ENCODE results near the gene INTS15. TPM values are rescaled to one million over a fixed set of nuclear protein-coding genes. Genes with fewer than 3 reads are reported as not detected.
"Not testable (repeated sequence)": the region's sequence is repeated elsewhere in the genome, so short reads cannot be mapped to it uniquely, and the experiment has no call there.

Gene INTS15
- total RNA-seq, 2 donors from 2014 or later, result 34.4 to 38.0 TPM

- no peaks in the 10 kb centered on the region for H3K27me3 Mint-ChIP-seq (ENCODE audit: insufficient read depth)
- H3K9me3 Mint-ChIP-seq, result no peaks in the 10 kb centered on the region
- H3K9me3 ChIP-seq (ENCODE audit: control insufficient read depth, low read length), result no peaks in the 10 kb centered on the region
- 88 to 92% methylated on average over 7 to 11 of the region's 11 CpGs for WGBS, 2 experiments (ENCODE audit: insufficient coverage in 1 of 2, insufficient read length in 1 of 2)
- H3K27me3 ChIP-seq (ENCODE audit: control insufficient read depth, insufficient read depth, low read length, poor library complexity, severe bottlenecking), result no peaks in the 10 kb centered on the region
- no peak overlapping the region for H3K4me3 ChIP-seq (ENCODE audit: low read length)
- peaks cover 3% of the 10 kb centered on the region for H3K4me1 Mint-ChIP-seq
- DNase-seq, result no peak
- no peaks in the 10 kb centered on the region for H3K4me1 ChIP-seq (ENCODE audit: control insufficient read depth, insufficient read depth, low read length)
- H3K36me3 Mint-ChIP-seq (ENCODE audit: low read depth), result peaks cover 2% of the 10 kb centered on the region
- no peak overlapping the region for H3K9ac ChIP-seq (ENCODE audit: extremely low read depth, low read length, poor library complexity, severe bottlenecking)
- no peak overlapping the region for H3K4me3 Mint-ChIP-seq
- no peak overlapping the region for H3K27ac ChIP-seq (ENCODE audit: low read depth, low read length)
- peak overlapping the region; percentile 52 for H3K27ac Mint-ChIP-seq
- no peak for TF ChIP-seq CTCF (conservative IDR thresholded peaks at IDR 0.05)
- H3K36me3 ChIP-seq (ENCODE audit: control insufficient read depth, insufficient read depth, low read length), result no peaks in the 10 kb centered on the region
These were observed 40.4 kb downstream of the INTS15 start for GRCh38 chr7:6630007-6630849.

GRCh38 chr7:6631605-6632004, 41.8 kb downstream of the INTS15 start:
- Histone ChIP-seq H3K4me3 (ENCODE audit: low read length) (no peak overlapping the region), H3K36me3 (ENCODE audit: control insufficient read depth, insufficient read depth, low read length) (no peaks in the 10 kb centered on the region), H3K27ac (ENCODE audit: low read depth, low read length) (no peak overlapping the region), H3K27me3 (ENCODE audit: control insufficient read depth, insufficient read depth, low read length, poor library complexity, severe bottlenecking) (no peaks in the 10 kb centered on the region), H3K9ac (ENCODE audit: extremely low read depth, low read length, poor library complexity, severe bottlenecking) (no peak overlapping the region), H3K4me1 (ENCODE audit: control insufficient read depth, insufficient read depth, low read length) (no peaks in the 10 kb centered on the region), H3K9me3 (ENCODE audit: control insufficient read depth, low read length) (no peaks in the 10 kb centered on the region)
- 73 to 81% methylated on average over 6 to 7 of the region's 7 CpGs for WGBS, 2 experiments (ENCODE audit: insufficient coverage in 1 of 2, insufficient read length in 1 of 2)
- no peak for TF ChIP-seq CTCF (conservative IDR thresholded peaks at IDR 0.05)
- Mint-ChIP-seq H3K9me3 (no peaks in the 10 kb centered on the region), H3K4me1 (peaks cover 7% of the 10 kb centered on the region), H3K4me3 (no peak overlapping the region), H3K36me3 (ENCODE audit: low read depth) (peaks cover 1% of the 10 kb centered on the region), H3K27me3 (ENCODE audit: insufficient read depth) (no peaks in the 10 kb centered on the region), H3K27ac (no peak overlapping the region)
- no peak for DNase-seq

GRCh38 chr7:6634021-6634420, 44.2 kb downstream of the INTS15 start:
- peaks cover 1% of the 10 kb centered on the region for H3K36me3 Mint-ChIP-seq (ENCODE audit: low read depth)
- no peaks in the 10 kb centered on the region for H3K9me3 Mint-ChIP-seq
- TF ChIP-seq CTCF (conservative IDR thresholded peaks at IDR 0.05), result no peak
- no peaks in the 10 kb centered on the region for H3K27me3 Mint-ChIP-seq (ENCODE audit: insufficient read depth)
- H3K4me3 Mint-ChIP-seq, result no peak overlapping the region
- 91 to 94% methylated on average over 4 to 8 of the region's 8 CpGs for WGBS, 2 experiments (ENCODE audit: insufficient coverage in 1 of 2, insufficient read length in 1 of 2)
- Histone ChIP-seq H3K4me3 (ENCODE audit: low read length) (no peak overlapping the region), H3K27ac (ENCODE audit: low read depth, low read length) (no peak overlapping the region), H3K9me3 (ENCODE audit: control insufficient read depth, low read length) (no peaks in the 10 kb centered on the region), H3K9ac (ENCODE audit: extremely low read depth, low read length, poor library complexity, severe bottlenecking) (no peak overlapping the region), H3K27me3 (ENCODE audit: control insufficient read depth, insufficient read depth, low read length, poor library complexity, severe bottlenecking) (no peaks in the 10 kb centered on the region), H3K36me3 (ENCODE audit: control insufficient read depth, insufficient read depth, low read length) (no peaks in the 10 kb centered on the region), H3K4me1 (ENCODE audit: control insufficient read depth, insufficient read depth, low read length) (no peaks in the 10 kb centered on the region)
- no peak for DNase-seq
- peaks cover 11% of the 10 kb centered on the region for H3K4me1 Mint-ChIP-seq
- no peak overlapping the region for H3K27ac Mint-ChIP-seq

GRCh38 chr7:6634971-6635370, 45.1 kb downstream of the INTS15 start:
- not testable (repeated sequence) for H3K27me3 ChIP-seq (ENCODE audit: control insufficient read depth, insufficient read depth, low read length, poor library complexity, severe bottlenecking); H3K9ac ChIP-seq (ENCODE audit: extremely low read depth, low read length, poor library complexity, severe bottlenecking); H3K4me1 ChIP-seq (ENCODE audit: control insufficient read depth, insufficient read depth, low read length); DNase-seq; H3K9me3 Mint-ChIP-seq; H3K27ac Mint-ChIP-seq; H3K27ac ChIP-seq (ENCODE audit: low read depth, low read length); H3K4me3 ChIP-seq (ENCODE audit: low read length); H3K36me3 ChIP-seq (ENCODE audit: control insufficient read depth, insufficient read depth, low read length); H3K9me3 ChIP-seq (ENCODE audit: control insufficient read depth, low read length); H3K27me3 Mint-ChIP-seq (ENCODE audit: insufficient read depth)
- 94 to 100% methylated on average over 1 to 5 of the region's 5 CpGs for WGBS, 2 experiments (ENCODE audit: insufficient coverage in 1 of 2, insufficient read length in 1 of 2)
- Mint-ChIP-seq H3K4me3 (peak overlapping the region; percentile 71), H3K36me3 (ENCODE audit: low read depth) (peaks cover 11% of the 10 kb centered on the region), H3K4me1 (peaks cover 16% of the 10 kb centered on the region)
